Aorta (tissue), 5 donors: Measurements from ENCODE around the gene NPAS1. TPM values are rescaled to one million over a fixed set of nuclear protein-coding genes. Genes with fewer than 3 reads are reported as not detected.
"Not testable (repeated sequence)": the region's sequence is repeated elsewhere in the genome, so short reads cannot be mapped to it uniquely, and the experiment has no call there.

Experiments
- ATAC-seq: fragments of 200-7000 bp; cut with Tn5 transposase; one replicate; pipeline ENCODE4 v1.9.1; 2022; ENCODE audit warnings: moderate library complexity; ENCODE audit not compliant: low FRiP score
- DNase-seq, 2 donors: peaks; one replicate each; pipeline ENCODE4 v3.0.0-alpha.2; 2020
- H3K27ac ChIP-seq, 2 donors: one replicate each; pipeline ENCODE4 v1.5.1; 2013; ENCODE audit warnings: low read length in 2 of 2, mild to moderate bottlenecking in 2 of 2, moderate library complexity in 2 of 2, control low read depth in 1 of 2, inconsistent platforms in 1 of 2, low read depth in 1 of 2
- H3K27me3 ChIP-seq, 2 donors: one replicate each; pipeline ENCODE4 v1.6.1; 2013; ENCODE audit warnings: control low read depth in 1 of 2, low read length in 1 of 2, mild to moderate bottlenecking in 1 of 2, moderate library complexity in 1 of 2; ENCODE audit not compliant: insufficient read depth in 2 of 2, control insufficient read depth in 1 of 2
- H3K36me3 ChIP-seq, 2 donors: one replicate each; pipeline ENCODE4 v1.6.1; 2013; ENCODE audit warnings: control low read depth in 1 of 2, low read length in 1 of 2, mild to moderate bottlenecking in 1 of 2; ENCODE audit not compliant: insufficient read depth in 2 of 2, control insufficient read depth in 1 of 2
- H3K4me1 ChIP-seq, 2 donors: one replicate each; pipeline ENCODE4 v1.6.1; 2013; ENCODE audit warnings: low read length in 2 of 2, control low read depth in 1 of 2, mild to moderate bottlenecking in 1 of 2, moderate library complexity in 1 of 2; ENCODE audit not compliant: insufficient read depth in 2 of 2, control insufficient read depth in 1 of 2
- H3K4me3 ChIP-seq, 2 donors: one replicate each; pipeline ENCODE4 v1.5.1; 2013; ENCODE audit warnings: low read length in 2 of 2, control low read depth in 1 of 2, mild to moderate bottlenecking in 1 of 2
- H3K9me3 ChIP-seq: one replicate; pipeline ENCODE4 v1.6.1; 2013; ENCODE audit warnings: mild to moderate bottlenecking, low read length; ENCODE audit not compliant: control insufficient read depth
- WGBS, 2 donors: extraction: QIAGEN DNeasy Blood & Tissue Kit; methylation state at CpG; one replicate each; pipeline ENCODE4 v1.1.7; 2013; 5-methylcytosine and 5-hydroxymethylcytosine counted together
- intact Hi-C, 2 donors: fragments of 100-400 bp; cut with DNase I; formaldehyde crosslinking; loops; one replicate each; pipeline versions ENCODE4 v1.14.2 to v1.15.0; 2022
- polyA plus RNA-seq, 2 donors: library from polyadenylated mRNA; stranded (reverse); fragments of 200-250 nt; gene quantifications; one replicate each; pipeline ENCODE4 v1.2.3, GENCODE V29; 2013
- total RNA-seq, 2 donors: library from RNA; stranded (reverse); fragmentation: NEBNext Ultra II Directional; extraction: Animal tissue kit (Norgen Biotek cat#: 25700); gene quantifications; one replicate each; pipeline ENCODE4 v1.2.1, GENCODE V29; 2021
- donor health status: healthy with polysubstance abuse.
- donor health status: Bipolar disorder and iron deficiency.
- donor health status: DM: no; HTN: no; CAD: no.
- donor health status: DM: no; HTN: no; CAD: no.
- donor health status: DM: yes; HTN: yes; CAD: no.

NPAS1 gene
- total and polyA plus RNA-seq, 4 donors, result 1.0 to 11.1 (median 6.0) TPM

DNA sequence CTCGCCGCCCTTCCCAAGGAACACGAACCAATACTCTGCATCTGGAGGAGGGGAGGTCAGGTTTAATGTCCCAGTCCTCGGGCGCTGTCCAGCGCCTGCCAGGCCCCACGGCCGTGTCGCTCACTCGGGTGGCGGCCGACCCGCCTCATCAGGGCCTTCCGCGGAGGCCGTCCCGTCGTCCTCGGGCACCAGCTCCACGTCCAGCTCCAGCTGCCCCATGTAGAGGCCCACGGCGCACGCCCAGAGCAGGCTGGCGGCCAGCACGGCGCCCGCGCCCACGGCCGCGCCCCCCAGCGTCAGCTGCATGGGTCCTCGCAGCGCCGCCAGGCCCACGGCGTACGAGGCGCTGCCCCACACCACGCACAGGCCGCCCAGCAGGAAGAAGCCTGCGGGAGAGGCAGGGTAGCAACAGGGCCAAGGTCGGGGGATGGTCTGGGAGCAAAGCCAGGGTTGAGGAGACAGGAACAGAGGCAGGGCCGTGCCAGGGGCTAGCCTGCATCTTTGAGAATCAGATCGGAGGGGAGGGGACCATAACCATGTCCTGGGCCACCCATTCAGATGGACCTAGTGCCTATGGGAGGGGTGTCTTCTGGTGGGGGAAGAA, 26.3 kb downstream of the NPAS1 start:
- H3K27ac ChIP-seq, result no peak overlapping the region
- H3K4me1 ChIP-seq, result no peaks in the 10 kb centered on the region
- no peak overlapping the region for H3K4me3 ChIP-seq
- no peaks in the 10 kb centered on the region for H3K36me3 ChIP-seq
- 93% methylated on average over 43 to 45 of the region's 45 CpGs for WGBS, 2 donors
- H3K9me3 ChIP-seq, result no peaks in the 10 kb centered on the region
- intact Hi-C loops, result loop anchor here in 1 of 2 donors (10.0 kb wide), 1 partner anchor 1331 kb away; no protein-coding TSS in a partner anchor
- no peak for ATAC-seq
- no peaks in the 10 kb centered on the region for H3K27me3 ChIP-seq
- DNase-seq, result no peak

DNA sequence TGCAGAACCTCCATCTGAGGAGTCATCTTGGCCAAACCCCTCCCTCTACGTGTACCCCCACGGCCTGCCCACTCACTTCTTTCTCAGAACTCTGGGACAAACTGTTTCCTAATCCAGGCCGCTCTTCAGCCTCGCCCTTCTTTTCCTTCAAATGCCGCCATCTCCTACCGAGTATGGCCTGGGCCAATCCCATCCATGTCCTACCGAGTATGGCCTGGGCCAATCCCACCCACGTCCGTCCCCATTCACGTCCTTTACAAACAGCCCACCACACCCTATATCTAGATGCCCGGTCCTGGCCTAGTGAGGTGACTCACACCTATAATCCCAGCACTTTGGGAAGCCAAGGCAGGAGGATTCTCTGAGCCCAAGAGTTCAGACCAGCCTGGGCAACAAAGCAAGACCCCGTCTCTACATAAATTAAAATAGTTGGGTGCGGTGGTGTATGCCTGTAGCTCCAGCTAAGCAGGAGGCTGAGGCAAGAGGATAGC, 27.7 kb downstream of the NPAS1 start:
- no peaks in the 10 kb centered on the region for H3K9me3 ChIP-seq
- no peaks in the 10 kb centered on the region for H3K4me1 ChIP-seq
- no peak for ATAC-seq
- no peak overlapping the region for H3K27ac ChIP-seq
- no peaks in the 10 kb centered on the region for H3K27me3 ChIP-seq
- DNase-seq, result no peak
- H3K4me3 ChIP-seq, result no peak overlapping the region
- intact Hi-C loops, result loop anchor here in 1 of 2 donors (10.0 kb wide), 1 partner anchor 1333 kb away; no protein-coding TSS in a partner anchor
- WGBS, 2 donors, result 88% methylated on average over 13 of the region's 13 CpGs
- no peaks in the 10 kb centered on the region for H3K36me3 ChIP-seq

DNA sequence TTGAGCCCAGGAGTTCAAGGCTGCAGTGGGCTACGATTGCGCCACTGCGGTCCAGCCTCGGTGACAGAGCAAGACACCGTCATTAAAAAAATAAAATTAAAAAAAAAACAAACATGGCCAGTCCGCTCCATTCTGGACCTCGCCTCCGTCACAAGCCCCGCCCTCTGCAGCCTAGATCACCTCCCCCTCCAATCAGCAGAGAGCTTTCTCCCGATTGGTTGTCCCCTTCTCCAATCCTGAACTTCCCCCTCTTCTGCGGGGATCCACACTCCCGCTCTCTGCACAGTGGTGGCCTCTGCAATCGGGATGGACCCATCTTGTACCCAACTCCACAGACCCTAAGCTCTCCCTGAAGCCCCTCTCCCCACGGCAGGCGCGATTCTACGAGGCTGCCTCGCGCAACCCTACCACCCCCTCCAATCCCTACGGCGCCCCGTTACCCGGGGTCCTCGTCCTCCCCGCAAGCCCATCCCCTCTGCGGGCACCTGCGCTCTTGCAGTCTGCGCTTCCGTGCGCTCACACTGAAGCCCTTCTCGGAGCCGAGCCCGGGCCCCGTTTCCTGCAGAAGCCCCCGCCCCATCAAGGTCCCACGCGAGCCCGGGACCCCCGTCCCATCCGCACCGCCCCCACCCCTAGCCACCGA, 28.2 kb downstream of the NPAS1 start:
- intact Hi-C loops, result loop anchor here in 1 of 2 donors (10.0 kb wide), 1 partner anchor 1333 kb away; no protein-coding TSS in a partner anchor
- 3% methylated on average over 38 to 42 of the region's 42 CpGs for WGBS, 2 donors

DNA sequence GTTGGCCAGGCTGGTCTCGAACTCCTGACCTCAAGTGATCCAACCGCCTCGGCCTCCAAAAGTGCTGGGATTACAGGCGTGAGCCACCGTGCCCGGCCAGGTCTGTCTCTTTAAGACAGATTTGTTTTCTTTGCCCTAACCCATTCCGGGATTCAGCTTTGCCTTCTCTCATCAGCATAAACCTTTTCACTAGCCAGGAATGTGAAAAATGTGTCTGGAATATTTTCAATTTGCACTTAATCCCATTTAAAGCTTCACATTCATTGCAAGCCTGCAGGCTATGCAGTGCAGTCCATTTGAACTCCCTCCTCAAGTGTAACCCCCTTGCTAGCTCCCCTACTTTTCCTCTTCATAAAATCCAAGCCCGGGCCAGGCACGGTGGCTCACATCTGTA, 29.7 kb downstream of the NPAS1 start:
- Histone ChIP-seq H3K4me3 (no peak overlapping the region), H3K4me1 (no peaks in the 10 kb centered on the region), H3K9me3 (no peaks in the 10 kb centered on the region), H3K27ac (no peak overlapping the region), H3K36me3 (no peaks in the 10 kb centered on the region), H3K27me3 (no peaks in the 10 kb centered on the region)
- WGBS, 2 donors, result 14 to 18% methylated on average over 9 of the region's 9 CpGs
- intact Hi-C loops, result loop anchor here in 1 of 2 donors (10.0 kb wide), 1 partner anchor 1335 kb away; no protein-coding TSS in a partner anchor
- DNase-seq, result no peak
- ATAC-seq, result no peak

More for the DNA sequence above, 28.2 kb downstream of the NPAS1 start:
- Histone ChIP-seq H3K27ac (peak overlapping the region in 1 of 2 donors; percentile 4), H3K27me3 (no peaks in the 10 kb centered on the region), H3K4me3 (peak overlapping the region; percentile 65 to 91), H3K36me3 (no peaks in the 10 kb centered on the region), H3K4me1 (no peaks in the 10 kb centered on the region), H3K9me3 (no peaks in the 10 kb centered on the region)
- DNase-seq, result peak; percentile 93 to 94
- peak; percentile 94 for ATAC-seq

DNA sequence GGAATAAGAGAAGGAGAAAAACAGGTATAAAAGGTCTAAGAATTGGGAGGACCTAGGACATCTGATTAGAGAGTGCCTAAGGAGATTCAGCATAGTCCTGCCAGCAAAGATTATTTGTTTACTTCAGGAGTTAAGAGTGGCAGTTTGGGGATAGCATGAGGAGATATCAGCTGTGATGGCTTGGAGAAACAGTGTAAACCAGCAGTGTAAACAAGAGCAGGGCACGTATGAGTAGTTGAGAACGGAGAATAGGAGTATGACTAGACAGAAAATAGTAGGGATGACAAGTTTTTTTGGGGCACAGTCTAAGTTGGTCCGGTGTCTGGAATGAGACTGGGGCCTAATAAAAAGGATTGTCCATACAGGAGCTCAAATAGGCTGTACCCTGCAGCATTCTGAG, 30.9 kb downstream of the NPAS1 start:
- H3K27ac ChIP-seq, intact Hi-C loops, ATAC-seq, H3K36me3 ChIP-seq, H3K9me3 ChIP-seq, H3K4me3 ChIP-seq, H3K4me1 ChIP-seq, H3K27me3 ChIP-seq, DNase-seq: not testable (repeated sequence)
- 72 to 82% methylated on average over 3 of the region's 3 CpGs for WGBS, 2 donors

DNA sequence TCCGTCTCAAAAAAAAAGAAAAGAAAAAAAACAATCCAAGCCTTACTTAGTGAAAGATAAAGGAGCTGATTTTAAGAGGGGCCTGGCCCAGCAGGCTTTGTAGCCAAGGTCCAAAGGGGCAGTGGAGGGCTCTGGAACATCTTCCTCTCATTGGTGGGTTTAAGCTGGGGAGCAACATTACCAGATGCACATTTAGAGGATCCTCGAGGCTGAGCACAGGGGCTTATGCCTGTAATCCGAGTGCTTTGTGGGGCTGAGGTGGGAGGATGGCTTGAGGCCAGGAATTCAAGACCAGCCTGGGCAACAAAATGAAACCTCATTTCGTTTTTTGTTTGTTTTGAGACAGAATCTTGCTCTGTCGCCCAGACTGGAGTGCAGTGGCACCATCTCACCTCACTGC, 36.8 kb downstream of the NPAS1 start:
- no peak overlapping the region for H3K27ac ChIP-seq
- H3K4me3 ChIP-seq, result no peak overlapping the region
- H3K36me3 ChIP-seq, result no peaks in the 10 kb centered on the region
- H3K27me3 ChIP-seq, result no peaks in the 10 kb centered on the region
- no peak for DNase-seq
- H3K4me1 ChIP-seq, result no peaks in the 10 kb centered on the region
- WGBS, 2 donors, result 11 to 21% methylated on average over 5 of the region's 5 CpGs
- intact Hi-C loops, result no loop called here
- ATAC-seq, result no peak
- no peaks in the 10 kb centered on the region for H3K9me3 ChIP-seq

DNA sequence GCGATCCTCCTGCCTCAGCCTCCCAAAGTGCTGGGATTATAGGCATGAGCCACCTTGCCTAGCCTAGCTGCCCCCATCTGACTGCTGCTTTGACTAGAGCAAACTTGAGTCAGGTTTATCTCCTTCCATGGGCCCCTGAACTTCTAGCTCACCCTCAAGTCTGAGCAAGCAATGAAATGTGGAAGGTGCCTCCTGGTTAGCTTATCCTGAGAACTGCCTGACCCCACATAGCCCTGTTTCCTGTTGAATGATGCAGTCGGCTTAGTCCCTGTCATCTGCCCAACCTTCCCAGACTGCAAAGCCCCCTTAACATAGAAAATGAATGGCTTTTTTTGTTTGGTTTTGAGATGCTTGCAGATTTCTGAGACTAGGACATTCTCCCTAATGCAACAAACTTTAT, 37.7 kb downstream of the NPAS1 start:
- DNase-seq, result no peak
- H3K4me1 ChIP-seq, result no peaks in the 10 kb centered on the region
- H3K9me3 ChIP-seq, result no peaks in the 10 kb centered on the region
- H3K4me3 ChIP-seq, result no peak overlapping the region
- H3K36me3 ChIP-seq, result no peaks in the 10 kb centered on the region
- no peak overlapping the region for H3K27ac ChIP-seq
- intact Hi-C loops, result no loop called here
- no peaks in the 10 kb centered on the region for H3K27me3 ChIP-seq
- 74 to 81% methylated on average over 2 of the region's 2 CpGs for WGBS, 2 donors
- ATAC-seq, result no peak

DNA sequence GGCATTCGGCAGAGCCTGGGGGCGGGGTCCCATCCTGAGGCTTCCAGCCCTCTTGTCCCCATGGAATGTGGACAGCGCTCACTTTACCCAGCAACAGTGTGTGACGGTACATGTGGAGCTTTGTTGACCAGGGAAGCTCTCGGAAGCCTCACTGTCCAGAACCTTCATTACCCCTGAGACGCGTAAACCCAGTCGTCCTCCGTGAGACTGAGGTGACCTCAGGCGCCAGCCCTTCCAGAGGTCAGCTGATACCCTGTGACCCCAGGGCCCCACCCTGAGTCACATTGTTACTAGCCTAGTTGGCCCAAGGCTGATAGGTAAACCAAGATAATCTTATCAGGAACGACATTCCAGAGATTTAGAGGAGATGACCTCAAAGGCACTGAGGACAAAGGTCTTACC, 39.0 kb downstream of the NPAS1 start:
- DNase-seq, result no peak
- WGBS, 2 donors, result 80 to 81% methylated on average over 11 of the region's 11 CpGs
- no peak overlapping the region for H3K4me3 ChIP-seq
- ATAC-seq, result no peak
- intact Hi-C loops, result no loop called here
- H3K27me3 ChIP-seq, result no peaks in the 10 kb centered on the region
- no peaks in the 10 kb centered on the region for H3K36me3 ChIP-seq
- H3K4me1 ChIP-seq, result no peaks in the 10 kb centered on the region
- no peaks in the 10 kb centered on the region for H3K9me3 ChIP-seq
- H3K27ac ChIP-seq, result no peak overlapping the region

DNA sequence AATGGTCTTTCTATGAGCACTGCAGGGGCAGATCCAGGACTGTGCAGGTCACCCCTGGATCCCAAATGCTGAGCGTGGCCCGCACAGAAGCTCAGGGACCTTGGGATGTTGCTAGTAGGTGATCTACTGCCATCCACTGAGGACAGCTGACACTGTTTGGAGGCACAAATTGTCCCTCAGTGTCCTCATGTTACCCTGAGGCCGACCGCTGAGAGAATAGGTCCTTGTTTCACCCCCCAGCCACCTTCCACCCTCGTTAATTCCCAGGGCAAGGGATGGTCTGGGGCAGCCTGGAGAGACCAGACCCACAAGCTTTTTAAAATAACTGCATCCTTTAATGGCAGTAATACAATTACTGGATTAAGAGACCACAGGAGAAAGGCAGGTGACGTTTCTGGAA, 44.2 kb downstream of the NPAS1 start:
- no peak overlapping the region for H3K27ac ChIP-seq
- intact Hi-C loops, result no loop called here
- H3K4me1 ChIP-seq, result no peaks in the 10 kb centered on the region
- H3K27me3 ChIP-seq, result no peaks in the 10 kb centered on the region
- 80 to 81% methylated on average over 6 of the region's 6 CpGs for WGBS, 2 donors
- H3K4me3 ChIP-seq, result no peak overlapping the region
- ATAC-seq, result no peak
- DNase-seq, result no peak
- no peaks in the 10 kb centered on the region for H3K9me3 ChIP-seq
- H3K36me3 ChIP-seq, result peaks cover 0 to 11% of the 10 kb centered on the region in 2 donors
